ENCODE measurements around the gene PPM1F.
A peak's percentile ranks its signal among the peaks of the same experiment; 100 is the strongest.

GRCh38 chr22:21958360-21959273 lies 6.0 kb upstream of the PPM1F start:
- TF ChIP-seq CTCF (IDR thresholded peaks at IDR 0.05 in 8 of 11, conservative IDR thresholded peaks at IDR 0.05 in 3 of 11) (no peak), POLR2AphosphoS5 (IDR thresholded peaks at IDR 0.05) (peak in 1 of 3 donors; percentile 34)
